ENCODE measurements around the gene CRYBB3.
"Not testable (repeated sequence)": the region's sequence is repeated elsewhere in the genome, so short reads cannot be mapped to it uniquely, and the experiment has no call there.

GRCh38 chr22:25233706-25234105 lies 34.0 kb downstream of the CRYBB3 start:
- not testable (repeated sequence) for TF ChIP-seq CTCF (conservative IDR thresholded peaks at IDR 0.05 in 1 of 2, IDR thresholded peaks at IDR 0.05 in 1 of 2; ENCODE audit: low read depth in 1 of 2, low read length in 2 of 2); EZH2 (IDR thresholded peaks at IDR 0.05; ENCODE audit: low read length, missing control alignments)
